Body of pancreas (tissue), 4 donors: ENCODE data around the gene MECP2. TPM values are rescaled to one million over a fixed set of nuclear protein-coding genes. Genes with fewer than 3 reads are reported as not detected.
"Not testable (repeated sequence)": the region's sequence is repeated elsewhere in the genome, so short reads cannot be mapped to it uniquely, and the experiment has no call there.

Experiments used
- ATAC-seq: fragments of 150-250 bp; one replicate; pipeline ENCODE4 v1.9.1; 2016
- DNase-seq, 4 donors: peaks; one replicate each; pipeline ENCODE4 v3.0.0-alpha.2; 2019
- H3K27ac ChIP-seq, 4 donors: fragments of 200-600 bp; sonication (generic); 1 replicate in 3 of 4; 2 replicates in 1 of 4; pipeline versions ENCODE4 v1.5.1 to v1.6.1; 2016 to 2019; ENCODE audit warnings: mild to moderate bottlenecking in 1 of 4, mixed read lengths in 1 of 4, moderate library complexity in 1 of 4
- H3K27me3 ChIP-seq, 2 donors: fragments of 200-600 bp; sonication (generic); one replicate each; pipeline ENCODE4 v1.6.0; 2016; ENCODE audit warnings: mild to moderate bottlenecking in 1 of 2
- H3K36me3 ChIP-seq, 2 donors: fragments of 200-600 bp; sonication (generic); replicated peaks in 1 of 2; 2 replicates each; pipeline ENCODE4 v1.5.1; 2016; ENCODE audit warnings: low read depth in 2 of 2; ENCODE audit not compliant: insufficient read depth in 1 of 2
- H3K4me1 ChIP-seq: fragments of 200-600 bp; sonication (generic); one replicate; pipeline ENCODE4 v1.6.0; 2016
- H3K4me3 ChIP-seq, 2 donors: fragments of 200-600 bp; sonication (generic); 1 replicate in 1 of 2; 2 replicates in 1 of 2; pipeline ENCODE4 v1.5.1; 2016 to 2019
- H3K9me3 ChIP-seq, 3 donors: fragments of 200-600 bp; sonication (generic); 1 replicate in 2 of 3; 2 replicates in 1 of 3; pipeline ENCODE4 v1.5.1; 2016
- CTCF ChIP-seq, 7 experiments: fragments of 450-650 bp in 4 of 7; fragments of 200-600 bp in 3 of 7; sonication (generic) in 3 of 7; IDR thresholded peaks; one replicate each; pipeline ENCODE4 v1.5.1; 2016 to 2019; ENCODE audit warnings: antibody characterized with exemption in 7 of 7
- POLR2A ChIP-seq, 3 donors: fragments of 450-650 bp; IDR thresholded peaks; one replicate each; pipeline ENCODE4 v1.6.1; 2016; ENCODE audit warnings: antibody characterized with exemption in 3 of 3, mild to moderate bottlenecking in 2 of 3
- WGBS, 2 donors: methylation state at CpG; one replicate each; pipeline ENCODE4 v1.1.5; 2017; 5-methylcytosine and 5-hydroxymethylcytosine counted together
- intact Hi-C: fragments of 100-400 bp; cut with DNase I; formaldehyde crosslinking; loops from one replicate; pipeline ENCODE4 v1.15.1; 2023
- total RNA-seq, 2 donors: library from RNA; depleted of rRNA; stranded (reverse); fragments of >200 nt; gene quantifications; one replicate each; pipeline ENCODE4 v1.1.0, GENCODE V29; 2016

The MECP2 gene
- 10 to 100 TPM; 27.8 to 36.3 TPM for total RNA-seq

- TF ChIP-seq CTCF (IDR thresholded peaks at IDR 0.05) (no peak), POLR2A (IDR thresholded peaks at IDR 0.05) (peak in 2 of 3 donors; percentile 21 to 29)
- peak within 1 kb of the TSS; percentile 43 to 55 for H3K4me3 ChIP-seq
- ATAC-seq (peak; percentile 94), DNase-seq (peak; percentile 92 to 95 (median 92))
- WGBS, 2 donors, result 3 to 7% methylated on average over 6 to 38 of the region's 75 CpGs
- no peaks in the 10 kb centered on the region for H3K9me3 ChIP-seq
- peak within 1 kb of the TSS; percentile 78 to 94 (median 92) for H3K27ac ChIP-seq
- H3K27me3 ChIP-seq, result no peaks in the 10 kb centered on the region
- intact Hi-C loops, result no loop called here
- H3K36me3 ChIP-seq, result no peaks in the 10 kb centered on the region
- H3K4me1 ChIP-seq, result peaks cover 40% of the 10 kb centered on the region
These were observed at the start of gene MECP2 for GRCh38 chrX:154097589-154098541. Gene MECP2 (minus strand): TSS chrX:154097717.

GRCh38 chrX:154144010-154144409, 46.5 kb upstream of the MECP2 start, which contains the start of gene OPN1LW:
Gene OPN1LW (plus strand): TSS chrX:154144243. CDS start chrX:154144284, 41 bp downstream.
- WGBS, 2 donors, result 80 to 100% methylated on average over 2 to 5 of the region's 15 CpGs
- H3K9me3 ChIP-seq, ATAC-seq, H3K27me3 ChIP-seq, H3K27ac ChIP-seq, H3K36me3 ChIP-seq, H3K4me1 ChIP-seq, H3K4me3 ChIP-seq, intact Hi-C loops, DNase-seq: not testable (repeated sequence)

- 87% methylated on average over 5 to 11 of the region's 23 CpGs for WGBS, 2 donors
- no peaks in the 10 kb centered on the region for H3K9me3 ChIP-seq
- DNase-seq, result no peak
- TF ChIP-seq POLR2A (IDR thresholded peaks at IDR 0.05) (no peak), CTCF (IDR thresholded peaks at IDR 0.05) (no peak)
- no peaks in the 10 kb centered on the region for H3K27me3 ChIP-seq
- no peaks in the 10 kb centered on the region for H3K4me1 ChIP-seq
- no peak overlapping the region for H3K27ac ChIP-seq
- ATAC-seq, result no peak
- intact Hi-C loops, result no loop called here
- H3K36me3 ChIP-seq, result no peaks in the 10 kb centered on the region
- H3K4me3 ChIP-seq, result no peak overlapping the region
These were observed 45.6 kb upstream of the MECP2 start for GRCh38 chrX:154142950-154143745.

GRCh38 chrX:154142386-154142785, 44.9 kb upstream of the MECP2 start:
- H3K27ac ChIP-seq, result no peak overlapping the region
- no peaks in the 10 kb centered on the region for H3K27me3 ChIP-seq
- H3K9me3 ChIP-seq, result no peaks in the 10 kb centered on the region
- ATAC-seq, result no peak
- no peak overlapping the region for H3K4me3 ChIP-seq
- no peaks in the 10 kb centered on the region for H3K4me1 ChIP-seq
- WGBS, 2 donors, result 83 to 89% methylated on average over 7 to 8 of the region's 8 CpGs
- intact Hi-C loops, result no loop called here
- DNase-seq, result no peak
- TF ChIP-seq CTCF (IDR thresholded peaks at IDR 0.05) (no peak), POLR2A (IDR thresholded peaks at IDR 0.05) (no peak)
- no peaks in the 10 kb centered on the region for H3K36me3 ChIP-seq

- WGBS, 2 donors, result 72% methylated on average over 3 of the region's 10 CpGs; no CpG with 5 or more reads in 1 of the 2 donors
- intact Hi-C loops, result no loop called here
- DNase-seq, result no peak
These were observed 43.2 kb upstream of the MECP2 start for GRCh38 chrX:154140742-154141141.

More at GRCh38 chrX:154140742-154141141, 43.2 kb upstream of the MECP2 start:
- Histone ChIP-seq H3K27me3 (no peaks in the 10 kb centered on the region), H3K4me3 (no peak overlapping the region), H3K27ac (no peak overlapping the region), H3K4me1 (peaks cover 5% of the 10 kb centered on the region), H3K9me3 (no peaks in the 10 kb centered on the region), H3K36me3 (no peaks in the 10 kb centered on the region)
- ATAC-seq, result no peak
- no peak for TF ChIP-seq POLR2A (IDR thresholded peaks at IDR 0.05)
- TF ChIP-seq CTCF (IDR thresholded peaks at IDR 0.05), result no peak
